Keratinocyte (primary cell): ENCODE measurements around the gene EPAS1.

Experiments
- CTCF ChIP-seq, 3 experiments: IDR thresholded peaks in 1 of 3; conservative IDR thresholded peaks in 1 of 3; optimal IDR thresholded peaks in 1 of 3; 2 replicates in 2 of 3; 3 replicates in 1 of 3; pipeline versions ENCODE3 to v1.5.1; 2011; ENCODE audit warnings: low read length in 3 of 3, mild to moderate bottlenecking in 3 of 3, moderate library complexity in 2 of 3, control low read depth in 1 of 3, inconsistent platforms in 1 of 3; ENCODE audit not compliant: insufficient read depth in 2 of 3; ENCODE audit errors: extremely low read depth in 1 of 3
- EZH2 ChIP-seq: IDR thresholded peaks from one replicate; pipeline ENCODE4 v1.6.1; 2012; ENCODE audit warnings: inconsistent platforms, mild to moderate bottlenecking, low read length, moderate library complexity

DNA sequence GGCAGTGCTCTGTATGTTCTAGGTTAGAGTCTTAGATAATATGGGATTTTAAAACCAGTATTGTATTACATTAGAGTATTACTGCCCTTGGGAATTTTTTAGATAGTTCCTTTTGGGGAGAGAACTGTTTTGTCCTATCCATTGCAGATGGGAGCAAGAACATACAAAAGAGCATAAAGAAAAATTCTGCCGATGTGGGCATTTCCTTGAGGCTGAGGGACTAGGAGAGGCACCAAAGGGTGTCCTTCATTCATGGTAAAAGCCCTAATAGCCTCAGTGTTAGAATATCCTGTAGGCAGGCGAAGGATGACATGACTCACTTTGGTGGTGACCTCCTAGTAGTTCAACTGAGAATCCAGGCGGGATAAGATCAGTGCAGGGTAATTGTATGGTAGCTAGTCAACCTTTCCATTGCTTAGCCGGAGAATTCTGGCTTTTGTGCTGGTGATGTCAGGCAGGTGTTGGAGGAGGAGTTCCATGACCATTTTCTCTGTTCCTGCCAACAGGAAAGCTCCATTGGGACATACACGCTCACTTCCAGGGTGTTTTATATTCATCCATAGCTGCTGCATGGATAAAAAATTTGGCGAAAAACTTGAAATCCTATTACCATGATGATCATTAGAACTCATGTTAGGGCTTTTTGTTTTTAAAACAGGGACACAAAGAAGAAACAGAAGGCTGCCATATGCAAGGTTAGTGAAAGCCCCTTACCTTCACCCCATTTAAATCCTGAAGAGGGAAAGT is 28.1 kb downstream of the EPAS1 start:
- TF ChIP-seq CTCF (optimal IDR thresholded peaks at IDR 0.05 in 1 of 3, IDR thresholded peaks at IDR 0.05 in 1 of 3, conservative IDR thresholded peaks at IDR 0.05 in 1 of 3; ENCODE audit: extremely low read depth in 1 of 3, insufficient read depth in 2 of 3, low read length in 3 of 3) (no peak), EZH2 (no peak)
